Keratinocyte (primary cell): ENCODE measurements around the gene DCTN5.

Experiments
- CTCF ChIP-seq, 3 experiments: IDR thresholded peaks in 1 of 3; conservative IDR thresholded peaks in 1 of 3; optimal IDR thresholded peaks in 1 of 3; 2 replicates in 2 of 3; 3 replicates in 1 of 3; pipeline versions ENCODE3 to v1.5.1; 2011; ENCODE audit warnings: low read length in 3 of 3, mild to moderate bottlenecking in 3 of 3, moderate library complexity in 2 of 3, control low read depth in 1 of 3, inconsistent platforms in 1 of 3; ENCODE audit not compliant: insufficient read depth in 2 of 3; ENCODE audit errors: extremely low read depth in 1 of 3
- EZH2 ChIP-seq: IDR thresholded peaks from one replicate; pipeline ENCODE4 v1.6.1; 2012; ENCODE audit warnings: inconsistent platforms, mild to moderate bottlenecking, low read length, moderate library complexity

GRCh38 chr16:23694265-23694643, 53.0 kb downstream of the DCTN5 start:
- TF ChIP-seq CTCF (optimal IDR thresholded peaks at IDR 0.05 in 1 of 3, IDR thresholded peaks at IDR 0.05 in 1 of 3, conservative IDR thresholded peaks at IDR 0.05 in 1 of 3; ENCODE audit: extremely low read depth in 1 of 3, insufficient read depth in 2 of 3, low read length in 3 of 3) (no peak), EZH2 (no peak)
